Panc1 (cell line): ENCODE data around the gene BRMS1L. TPM values are rescaled to one million over a fixed set of nuclear protein-coding genes. Genes with fewer than 3 reads are reported as not detected.

Experiments used
- ATAC-seq: fragments of 200-7000 bp; cut with Tn5 transposase; 2 replicates; pipeline ENCODE4 v1.9.1; 2020; ENCODE audit warnings: mild to moderate bottlenecking, moderate library complexity
- BruUV-seq: library from RNA; stranded (reverse); fragments of 400-500 nt; replicated peaks from 2 replicates; lab custom pipeline; 2021; lab: Mats Ljungman, UMichigan
- CTCF ChIA-PET: fragments of 300-600 bp; sonication (Branson Sonifier 250); formaldehyde crosslinking; loops from one replicate; lab custom pipeline; 2022; ENCODE audit warnings: antibody characterized with exemption; lab: Charles Lee
- POLR2A ChIA-PET: fragments of 300-600 bp; sonication (Branson Sonifier 250); formaldehyde crosslinking; loops from one replicate; lab custom pipeline; 2022; ENCODE audit warnings: antibody characterized with exemption; lab: Charles Lee
- DNase-seq: peaks from one replicate; pipeline ENCODE4 v3.0.0-alpha.2; 2010; ENCODE audit warnings: low read depth, low spot score
- H3K27ac ChIP-seq: 2 replicates; pipeline ENCODE4 v1.5.1; 2011; ENCODE audit warnings: mild to moderate bottlenecking, low read length, inconsistent platforms
- H3K27me3 ChIP-seq: fragments of 200-500 bp; sonication (Bioruptor generic); 2 replicates; pipeline ENCODE4 v1.6.0; 2014; ENCODE audit warnings: low read length, inconsistent platforms; ENCODE audit not compliant: control insufficient read depth, insufficient read depth
- H3K36me3 ChIP-seq: fragments of 200-500 bp; sonication (Bioruptor generic); 2 replicates; pipeline ENCODE4 v1.5.1; 2014; ENCODE audit warnings: inconsistent platforms, mild to moderate bottlenecking, low read length, moderate library complexity; ENCODE audit not compliant: control insufficient read depth, insufficient read depth
- H3K4me1 ChIP-seq: 2 replicates; pipeline ENCODE4 v1.5.1; 2011; ENCODE audit warnings: inconsistent platforms, mild to moderate bottlenecking, low read length, moderate library complexity; ENCODE audit not compliant: control insufficient read depth, insufficient read depth
- H3K4me3 ChIP-seq, 2 experiments: 2 replicates each; pipeline ENCODE4 v1.5.1; 2011 to 2012; ENCODE audit warnings: low read depth in 2 of 2, low read length in 2 of 2, mild to moderate bottlenecking in 2 of 2, inconsistent platforms in 1 of 2, moderate library complexity in 1 of 2
- H3K9me3 ChIP-seq: fragments of 200-500 bp; sonication (Bioruptor generic); 2 replicates; pipeline ENCODE4 v1.5.1; 2014; ENCODE audit warnings: low read depth, mild to moderate bottlenecking, inconsistent platforms, low read length, moderate library complexity; ENCODE audit not compliant: control insufficient read depth, insufficient read depth
- CTCF ChIP-seq: fragments of 450-650 bp; IDR thresholded peaks from 2 replicates; pipeline ENCODE4 v1.5.1; 2017; ENCODE audit warnings: mild to moderate bottlenecking
- POLR2AphosphoS5 ChIP-seq: IDR thresholded peaks from 2 replicates; pipeline ENCODE4 v1.6.1; 2012; ENCODE audit warnings: mild to moderate bottlenecking, low read depth, low read length, moderate library complexity
- REST ChIP-seq, 2 experiments: IDR thresholded peaks; 2 replicates each; pipeline ENCODE4 v1.6.1; 2011 to 2012; ENCODE audit warnings: low read depth in 2 of 2, control low read depth in 1 of 2, low read length in 1 of 2, mild to moderate bottlenecking in 1 of 2, moderate library complexity in 1 of 2; ENCODE audit not compliant: insufficient read depth in 1 of 2
- SIN3A ChIP-seq: IDR thresholded peaks from 2 replicates; pipeline ENCODE4 v1.6.1; 2012; ENCODE audit warnings: low read depth, mild to moderate bottlenecking, low read length, moderate library complexity, borderline replicate concordance; ENCODE audit not compliant: insufficient read depth
- TCF7L2 ChIP-seq: IDR thresholded peaks from 2 replicates; pipeline ENCODE4 v1.6.1; 2011; ENCODE audit warnings: mild to moderate bottlenecking, low read depth, low read length, inconsistent platforms
- in situ Hi-C: cut with HindIII; loops from 2 replicates; pipeline ENCODE4 v1.10.0; 2016; ENCODE audit warnings: low sequenced_read_pairs, low pct_unique_long_range_greater_than_20kb
- intact Hi-C: fragments of 100-400 bp; cut with micrococcal nuclease; formaldehyde crosslinking; loops from one replicate; pipeline ENCODE4 v1.10.0; 2022; ENCODE audit not compliant: unreplicated experiment
- total RNA-seq: library from RNA; stranded (reverse); gene quantifications from one replicate; pipeline ENCODE4 v1.2.1, GENCODE V29; 2021; ENCODE audit not compliant: unreplicated experiment

BRMS1L gene
- total RNA-seq, 1 experiment from 2014 or later = 10.5 TPM

- no peak for TF ChIP-seq TCF7L2
- no peak for TF ChIP-seq SIN3A
- TF ChIP-seq CTCF = no peak
- TF ChIP-seq REST (IDR thresholded peaks at IDR 0.05; ENCODE audit: insufficient read depth in 1 of 2, low read depth in 2 of 2, low read length in 1 of 2) = no peak
- no peak for TF ChIP-seq POLR2AphosphoS5
- no TSS peak for BruUV-seq
- Histone ChIP-seq H3K9me3 (no peaks in the 10 kb centered on the region), H3K27ac (no peak overlapping the region), H3K36me3 (no peaks in the 10 kb centered on the region), H3K4me3 (no peak overlapping the region), H3K4me1 (no peaks in the 10 kb centered on the region), H3K27me3 (peaks cover 2% of the 10 kb centered on the region; the same call in 1 of the 2 replicates)
- no peak for ATAC-seq
- intact Hi-C loops = no loop called here
- CTCF ChIA-PET = no interaction called here
- in situ Hi-C loops = no loop called here
- POLR2A ChIA-PET = no interaction called here
- no peak for DNase-seq
Measured at GRCh38 chr14:35897616-35898111, 71.5 kb downstream of the BRMS1L start.

GRCh38 chr14:35898217-35898775 is 72.2 kb downstream of the BRMS1L start:
- BruUV-seq = no TSS peak
- TF ChIP-seq SIN3A (no peak), POLR2AphosphoS5 (no peak), REST (IDR thresholded peaks at IDR 0.05; ENCODE audit: insufficient read depth in 1 of 2, low read depth in 2 of 2, low read length in 1 of 2) (no peak), TCF7L2 (no peak), CTCF (no peak)
- no peak; the same call in 1 of the 2 replicates for ATAC-seq
- no peaks in the 10 kb centered on the region for H3K9me3 ChIP-seq
- ChIA-PET CTCF (no interaction called here), POLR2A (no interaction called here)
- no peak overlapping the region for H3K4me3 ChIP-seq
- in situ Hi-C loops = no loop called here
- H3K27ac ChIP-seq = no peak overlapping the region
- peaks cover 2% of the 10 kb centered on the region; the same call in 1 of the 2 replicates for H3K27me3 ChIP-seq
- DNase-seq = no peak
- intact Hi-C loops = no loop called here
- no peaks in the 10 kb centered on the region for H3K4me1 ChIP-seq
- no peaks in the 10 kb centered on the region for H3K36me3 ChIP-seq
